ENCODE results near the gene PLCB4. TPM values are rescaled to one million over a fixed set of nuclear protein-coding genes. Genes with fewer than 3 reads are reported as not detected.

Gene PLCB4
- total RNA-seq, 4 donors from 2014 or later = 3.5 to 30.5 (median 17.5) TPM

- no peak for DNase-seq
- no peak for TF ChIP-seq CTCF (IDR thresholded peaks at IDR 0.05)
- no peak for TF ChIP-seq POLR2A (IDR thresholded peaks at IDR 0.05)
Measured at GRCh38 chr20:9478771-9479170, 409.9 kb downstream of the PLCB4 start.

GRCh38 chr20:9480066-9480465 is 411.2 kb downstream of the PLCB4 start:
- Histone ChIP-seq H3K4me1 (no peaks in the 10 kb centered on the region), H3K4me3 (no peak overlapping the region), H3K27me3 (no peaks in the 10 kb centered on the region), H3K27ac (no peak overlapping the region), H3K9me3 (no peaks in the 10 kb centered on the region), H3K36me3 (no peaks in the 10 kb centered on the region)
- TF ChIP-seq POLR2A (IDR thresholded peaks at IDR 0.05) = no peak
- TF ChIP-seq CTCF (IDR thresholded peaks at IDR 0.05) = no peak
- DNase-seq = no peak

More at GRCh38 chr20:9478771-9479170, 409.9 kb downstream of the PLCB4 start:
- Histone ChIP-seq H3K9me3 (no peaks in the 10 kb centered on the region), H3K36me3 (no peaks in the 10 kb centered on the region), H3K27me3 (no peaks in the 10 kb centered on the region), H3K4me3 (no peak overlapping the region), H3K4me1 (no peaks in the 10 kb centered on the region), H3K27ac (no peak overlapping the region)

- H3K27me3 ChIP-seq = no peaks in the 10 kb centered on the region
- no peak for DNase-seq
- H3K36me3 ChIP-seq = no peaks in the 10 kb centered on the region
- no peaks in the 10 kb centered on the region for H3K9me3 ChIP-seq
- H3K4me1 ChIP-seq = no peaks in the 10 kb centered on the region
- no peak for TF ChIP-seq POLR2A (IDR thresholded peaks at IDR 0.05)
- no peak for TF ChIP-seq CTCF (IDR thresholded peaks at IDR 0.05)
- no peak overlapping the region for H3K27ac ChIP-seq
- H3K4me3 ChIP-seq = no peak overlapping the region
Measured at GRCh38 chr20:9482180-9482579, 413.3 kb downstream of the PLCB4 start.

- TF ChIP-seq CTCF (IDR thresholded peaks at IDR 0.05) (no peak), POLR2A (IDR thresholded peaks at IDR 0.05) (no peak)
- Histone ChIP-seq H3K9me3 (no peaks in the 10 kb centered on the region), H3K27ac (no peak overlapping the region), H3K4me3 (no peak overlapping the region), H3K36me3 (no peaks in the 10 kb centered on the region), H3K4me1 (no peaks in the 10 kb centered on the region), H3K27me3 (no peaks in the 10 kb centered on the region)
- DNase-seq = no peak
Measured at GRCh38 chr20:9483131-9483530, 414.2 kb downstream of the PLCB4 start.

- H3K36me3 ChIP-seq = no peaks in the 10 kb centered on the region
- no peak for TF ChIP-seq CTCF (IDR thresholded peaks at IDR 0.05)
- no peak for TF ChIP-seq POLR2A (IDR thresholded peaks at IDR 0.05)
- no peak for DNase-seq
- H3K4me1 ChIP-seq = no peaks in the 10 kb centered on the region
- no peaks in the 10 kb centered on the region for H3K27me3 ChIP-seq
- H3K9me3 ChIP-seq = no peaks in the 10 kb centered on the region
- H3K4me3 ChIP-seq = no peak overlapping the region
- no peak overlapping the region for H3K27ac ChIP-seq
Measured at GRCh38 chr20:9485614-9486340, 416.9 kb downstream of the PLCB4 start.
